Osteoblast (primary cell): ENCODE measurements around the gene BSCL2. TPM values are rescaled to one million over a fixed set of nuclear protein-coding genes. Genes with fewer than 3 reads are reported as not detected.

ENCODE experiments used
- DNase-seq: peaks from one replicate; pipeline ENCODE4 v3.0.0; 2011; ENCODE audit warnings: low spot score, mixed read lengths; ENCODE audit not compliant: insufficient read length; ENCODE audit errors: missing footprints
- H2AFZ ChIP-seq: 2 replicates; pipeline ENCODE4 v1.6.0; 2011; ENCODE audit warnings: mild to moderate bottlenecking, low read length
- H3K27ac ChIP-seq: 2 replicates; pipeline ENCODE4 v1.5.1; 2011; ENCODE audit warnings: mild to moderate bottlenecking, low read depth, low read length, moderate library complexity
- H3K27me3 ChIP-seq: 2 replicates; pipeline ENCODE4 v1.6.0; 2012; ENCODE audit warnings: mild to moderate bottlenecking, control low read depth, inconsistent platforms, low read length, moderate library complexity; ENCODE audit not compliant: insufficient read depth
- H3K36me3 ChIP-seq: 2 replicates; pipeline ENCODE4 v1.5.1; 2011; ENCODE audit warnings: mild to moderate bottlenecking, low read length, control low read depth, moderate library complexity; ENCODE audit not compliant: insufficient read depth
- H3K4me1 ChIP-seq: 2 replicates; pipeline ENCODE4 v1.5.1; 2011; ENCODE audit warnings: mild to moderate bottlenecking, low read length, control low read depth, moderate library complexity; ENCODE audit not compliant: insufficient read depth
- H3K4me2 ChIP-seq: 2 replicates; pipeline ENCODE4 v1.6.0; 2011; ENCODE audit warnings: mild to moderate bottlenecking, low read length; ENCODE audit not compliant: insufficient read depth
- H3K4me3 ChIP-seq: fragments of 200-600 bp; sonication (generic); 3 replicates; pipeline ENCODE4 v1.5.1; 2012; ENCODE audit warnings: mild to moderate bottlenecking, low read length, inconsistent platforms; ENCODE audit not compliant: insufficient read depth
- H3K79me2 ChIP-seq: 2 replicates; pipeline ENCODE4 v1.6.0; 2012; ENCODE audit warnings: mild to moderate bottlenecking, low read length, control low read depth, inconsistent platforms; ENCODE audit not compliant: insufficient read depth
- H3K9me3 ChIP-seq: 2 replicates; pipeline ENCODE4 v1.5.1; 2011; ENCODE audit warnings: low read depth, low read length, control low read depth
- H4K20me1 ChIP-seq: 2 replicates; pipeline ENCODE4 v1.6.0; 2012; ENCODE audit warnings: mild to moderate bottlenecking, low read length, control low read depth; ENCODE audit not compliant: insufficient read depth
- CTCF ChIP-seq: IDR thresholded peaks from 2 replicates; pipeline ENCODE4 v1.5.1; 2011; ENCODE audit warnings: mild to moderate bottlenecking, low read depth, low read length, moderate library complexity; ENCODE audit errors: extremely low read depth
- total RNA-seq: library from RNA; depleted of rRNA; stranded (reverse); fragments of >200 nt; gene quantifications from 2 replicates; pipeline ENCODE4 v1.2.3, GENCODE V29; 2012

The BSCL2 gene
- total RNA-seq, 1 donor = 67.7 TPM

- H3K4me2 ChIP-seq = no peak overlapping the region
- no peaks in the 10 kb centered on the region for H3K9me3 ChIP-seq
- peaks cover 63% of the 10 kb centered on the region for H3K79me2 ChIP-seq
- H3K4me1 ChIP-seq = peaks cover 23% of the 10 kb centered on the region
- no peaks in the 10 kb centered on the region for H3K27me3 ChIP-seq
- DNase-seq = peak; percentile 26
- no peak overlapping the region for H3K4me3 ChIP-seq
- H4K20me1 ChIP-seq = peaks cover 21% of the 10 kb centered on the region
- H3K36me3 ChIP-seq = peaks cover 29% of the 10 kb centered on the region
- no peak for TF ChIP-seq CTCF
- no peak overlapping the region for H3K27ac ChIP-seq
- no peak overlapping the region for H2AFZ ChIP-seq
Measured at GRCh38 chr11:62648185-62648966, 58.8 kb downstream of the BSCL2 start.

- peak; percentile 81 for DNase-seq
- no peak for TF ChIP-seq CTCF
- peaks cover 21% of the 10 kb centered on the region for H4K20me1 ChIP-seq
- no peak overlapping the region for H3K4me2 ChIP-seq
- H3K36me3 ChIP-seq = peaks cover 36% of the 10 kb centered on the region
- no peak overlapping the region for H3K4me3 ChIP-seq
- no peak overlapping the region for H2AFZ ChIP-seq
- peaks cover 22% of the 10 kb centered on the region for H3K4me1 ChIP-seq
- peaks cover 66% of the 10 kb centered on the region for H3K79me2 ChIP-seq
- no peaks in the 10 kb centered on the region for H3K9me3 ChIP-seq
- H3K27ac ChIP-seq = peak overlapping the region; percentile 65
- H3K27me3 ChIP-seq = no peaks in the 10 kb centered on the region
Measured at GRCh38 chr11:62647609-62648005, 59.6 kb downstream of the BSCL2 start.

GRCh38 chr11:62646825-62647608 is 60.2 kb downstream of the BSCL2 start:
- H3K4me1 ChIP-seq = peaks cover 16% of the 10 kb centered on the region
- peaks cover 21% of the 10 kb centered on the region for H4K20me1 ChIP-seq
- peak overlapping the region; percentile 46 for H3K4me3 ChIP-seq
- DNase-seq = peak; percentile 65
- no peaks in the 10 kb centered on the region for H3K27me3 ChIP-seq
- peaks cover 37% of the 10 kb centered on the region for H3K36me3 ChIP-seq
- H3K9me3 ChIP-seq = no peaks in the 10 kb centered on the region
- H3K79me2 ChIP-seq = peaks cover 66% of the 10 kb centered on the region
- TF ChIP-seq CTCF = no peak
- peak overlapping the region; percentile 62 for H2AFZ ChIP-seq
- H3K27ac ChIP-seq = peak overlapping the region; percentile 65
- H3K4me2 ChIP-seq = peak overlapping the region; percentile 81
